Measurements from ENCODE around the gene QRSL1. TPM values are rescaled to one million over a fixed set of nuclear protein-coding genes. Genes with fewer than 3 reads are reported as not detected.

Gene QRSL1, protein sequence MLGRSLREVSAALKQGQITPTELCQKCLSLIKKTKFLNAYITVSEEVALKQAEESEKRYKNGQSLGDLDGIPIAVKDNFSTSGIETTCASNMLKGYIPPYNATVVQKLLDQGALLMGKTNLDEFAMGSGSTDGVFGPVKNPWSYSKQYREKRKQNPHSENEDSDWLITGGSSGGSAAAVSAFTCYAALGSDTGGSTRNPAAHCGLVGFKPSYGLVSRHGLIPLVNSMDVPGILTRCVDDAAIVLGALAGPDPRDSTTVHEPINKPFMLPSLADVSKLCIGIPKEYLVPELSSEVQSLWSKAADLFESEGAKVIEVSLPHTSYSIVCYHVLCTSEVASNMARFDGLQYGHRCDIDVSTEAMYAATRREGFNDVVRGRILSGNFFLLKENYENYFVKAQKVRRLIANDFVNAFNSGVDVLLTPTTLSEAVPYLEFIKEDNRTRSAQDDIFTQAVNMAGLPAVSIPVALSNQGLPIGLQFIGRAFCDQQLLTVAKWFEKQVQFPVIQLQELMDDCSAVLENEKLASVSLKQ
- total RNA-seq (2013; cell fraction: nucleolus; rRNA removed) = 26.1 and 28.1 TPM in 2 replicates
- total RNA-seq (2014; rRNA removed) = 14.5 and 17.7 TPM in 2 replicates
- 22.2 and 23.5 TPM in 2 replicates for total RNA-seq (2014; rRNA removed; fragmentation: Illumina TruSeq; extraction: Trizol)
- total RNA-seq (2021) = 13.5 and 15.8 TPM in 2 replicates
- 8.8 TPM for polyA plus RNA-seq (2011; ENCODE audit: low read depth)
- polyA plus RNA-seq (2011; rRNA removed) = 14.6 and 16.0 TPM in 2 replicates
- 6.8 and 7.1 TPM in 2 replicates for polyA plus RNA-seq (2011; cell fraction: cytosol; rRNA removed)
- 6.9 and 7.2 TPM in 2 replicates for polyA plus RNA-seq (2011; cell fraction: nucleus; rRNA removed)
- 7.6 and 8.1 TPM in 2 replicates for polyA plus RNA-seq (2012)
- 19.7 and 22.5 TPM in 2 replicates for polyA plus RNA-seq (2014; fragmentation: Illumina TruSeq; extraction: Trizol)
- 10 to 100 TPM; 11.9 to 15.1 TPM for polyA plus RNA-seq (2014; fragmentation: Nextera tagmentation; extraction: Ambion mirVana)
- 11.9 and 15.1 TPM in 2 replicates for polyA plus RNA-seq (2014; rRNA removed)
- polyA plus RNA-seq (2016; fragmentation: Nextera tagmentation; extraction: Ambion mirVana) = 10 to 100 TPM; 19.5 to 21.1 TPM
- polyA minus RNA-seq (2011; rRNA and poly(A)+ RNA removed) = 10.2 and 15.4 TPM in 2 replicates
- 4.9 and 5.7 TPM in 2 replicates for polyA minus RNA-seq (2011; cell fraction: cytosol; rRNA and poly(A)+ RNA removed)
- 5.8 and 10.7 TPM in 2 replicates for polyA minus RNA-seq (2011; cell fraction: nucleus; rRNA and poly(A)+ RNA removed)
- percentile 73 among the genes with signal in this experiment for Bru-seq, nascent RNA
- BruChase-seq, experiment 1, labeled RNA remaining after a 6-hour chase = percentile 65 among the genes with signal in this experiment
- percentile 65 among the genes with signal in this experiment for BruChase-seq, experiment 2, labeled RNA remaining after a 2-hour chase
- long read RNA-seq, experiment 1, full-length matches to known transcripts = 14 of 17 reads
- long read RNA-seq, experiment 1, partial matches to known transcripts = 2 of 17 reads
- long read RNA-seq, experiment 1, other reads (novel, unspliced or antisense) = 1 of 17 reads
- long read RNA-seq, experiment 2, full-length matches to known transcripts = 226 of 265 reads
- long read RNA-seq, experiment 2, partial matches to known transcripts = 24 of 265 reads
- long read RNA-seq, experiment 2, other reads (novel, unspliced or antisense) = 15 of 265 reads

DNA sequence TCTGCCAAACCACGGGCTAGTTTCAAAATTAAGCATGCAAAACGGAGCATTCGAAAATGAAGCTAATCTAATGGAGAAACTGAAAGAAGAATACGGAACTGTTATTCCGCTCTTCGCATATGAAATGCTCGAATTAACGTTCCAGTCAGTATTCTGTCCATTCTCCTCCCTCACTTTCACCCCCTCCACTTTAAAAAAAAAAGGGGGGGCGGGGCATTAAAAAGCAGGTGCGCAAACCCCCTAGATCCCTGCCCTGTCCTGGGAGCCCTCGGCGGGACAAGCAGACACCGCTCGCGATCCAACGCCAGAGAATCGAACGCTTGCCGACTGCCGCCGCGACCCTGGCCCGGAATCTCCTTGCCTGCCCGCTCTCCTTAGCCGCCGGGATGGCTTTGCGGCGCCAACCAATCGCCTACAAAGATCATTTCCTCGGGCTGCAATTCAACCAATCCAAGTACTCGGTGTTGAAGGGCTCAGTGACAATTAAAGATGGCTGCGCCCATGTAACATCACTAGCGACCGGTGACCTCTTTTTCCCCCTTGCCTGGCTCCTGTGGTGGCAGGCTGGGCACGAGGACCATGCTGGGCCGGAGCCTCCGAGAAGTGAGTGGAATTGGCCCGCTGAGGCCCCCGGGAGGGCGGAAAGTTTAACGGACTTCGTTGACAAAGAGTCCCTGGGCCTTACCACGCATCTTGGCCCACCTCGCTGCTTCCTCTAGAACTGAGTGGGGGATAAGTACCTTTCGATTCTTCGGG lies at the start of gene QRSL1, which contains the start of gene RTN4IP1:
TSS of gene QRSL1 (plus strand) at position 476 of the 756 bp plus-strand sequence. CDS start at position 580, 104 bp downstream.
TSS of gene RTN4IP1 (minus strand) at position 396 of the 756 bp plus-strand sequence. CDS start 477 bp downstream, outside the sequence.
- peak; percentile 88 for DNase-seq (ENCODE audit: low read depth, low spot score)
- H3K9me3 ChIP-seq (replicated peaks; ENCODE audit: control insufficient read depth, insufficient read depth, low read length) = no peaks in the 10 kb centered on the region
- peak; percentile 92 for FAIRE-seq
- RAD21 ChIA-PET (ENCODE audit: unreplicated experiment) = interaction anchor here (1.0 to 1.4 kb wide), 5 partner anchors 9 to 350 kb away, joined by 3 read pairs; no protein-coding TSS in a partner anchor
- in situ Hi-C loops (cut with MboI) = no loop called here
- peak within 1 kb of the TSS; percentile 81 for H3K27ac ChIP-seq (ENCODE audit: control insufficient read depth, insufficient read depth)
- ATAC-seq = peak; percentile 89
- peaks cover 16% of the 10 kb centered on the region; the same call in 1 of the 2 replicates for H3K4me1 ChIP-seq (ENCODE audit: control insufficient read depth, insufficient read depth, low read length)
- H3K27me3 ChIP-seq (replicated peaks in 1 of 2; ENCODE audit: control insufficient read depth in 2 of 2, insufficient read depth in 2 of 2, low read length in 1 of 2) = no peaks in the 10 kb centered on the region
- H2AFZ ChIP-seq (ENCODE audit: control insufficient read depth, low read depth, low read length) = peak within 1 kb of the TSS; percentile 71
- TSS peak; percentile 97 for BruUV-seq (replicated peaks)
- SMC1A ChIA-PET (ENCODE audit: uncharacterized antibody, unreplicated experiment) = interaction anchor here (0.6 to 1.8 kb wide), 8 partner anchors 8 to 216 kb away, joined by 3 to 12 read pairs (median 4); no protein-coding TSS in a partner anchor
- no peaks in the 10 kb centered on the region for H3K36me3 ChIP-seq (ENCODE audit: control insufficient read depth in 2 of 2, insufficient read depth in 2 of 2, low read length in 1 of 2)
- CTCF ChIA-PET = interaction anchor here (1.6 to 2.3 kb wide), 4 partner anchors 8 to 21 kb away, joined by 4 to 7 read pairs (median 6); no protein-coding TSS in a partner anchor
- H4K20me1 ChIP-seq (ENCODE audit: control insufficient read depth, insufficient read depth) = no peaks in the 10 kb centered on the region
- peaks cover 48% of the 10 kb centered on the region for H3K79me2 ChIP-seq (ENCODE audit: control insufficient read depth, insufficient read depth, low read length)
- H3K4me3 ChIP-seq = peak within 1 kb of the TSS; percentile 95
- intact Hi-C loops (cut with micrococcal nuclease; ENCODE audit: unreplicated experiment) = loop anchor here (2.0 kb wide), 2 partner anchors 16 to 108 kb away; no protein-coding TSS in a partner anchor
- POLR2A ChIA-PET = interaction anchor here (0.7 to 1.3 kb wide), 3 partner anchors 9 to 19 kb away, joined by 3 to 4 read pairs (median 3); no protein-coding TSS in a partner anchor
- H3K4me2 ChIP-seq (ENCODE audit: control insufficient read depth, insufficient read depth) = peak within 1 kb of the TSS; percentile 71
- 1% methylated on average over 46 of the region's 46 CpGs for WGBS (ENCODE audit: insufficient coverage, insufficient replicate concordance, low lambda C conversion rate, missing lambda C conversion rate)
- H3K9ac ChIP-seq (ENCODE audit: control insufficient read depth, insufficient read depth, low read length) = peak within 1 kb of the TSS; percentile 86
- TF ChIP-seq IKZF1 (conservative IDR thresholded peaks at IDR 0.05) = peak; percentile 61
- TF ChIP-seq FOS (IDR thresholded peaks at IDR 0.05; ENCODE audit: borderline replicate concordance, extremely low read depth, insufficient read length) = peak; percentile 74
- peak; percentile 49 for TF ChIP-seq NFIC (IDR thresholded peaks at IDR 0.05; ENCODE audit: low read depth, low read length)
- TF ChIP-seq POLR2AphosphoS5 (IDR thresholded peaks at IDR 0.05; ENCODE audit: low read length) = peak; percentile 65; the same call in 1 of the 2 replicates
- TF ChIP-seq ESRRA (IDR thresholded peaks at IDR 0.05; ENCODE audit: low read length) = no peak
- TF ChIP-seq, protein P1, sequence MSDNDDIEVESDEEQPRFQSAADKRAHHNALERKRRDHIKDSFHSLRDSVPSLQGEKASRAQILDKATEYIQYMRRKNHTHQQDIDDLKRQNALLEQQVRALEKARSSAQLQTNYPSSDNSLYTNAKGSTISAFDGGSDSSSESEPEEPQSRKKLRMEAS (IDR thresholded peaks at IDR 0.05; ENCODE audit: low read depth, low read length) = peak; percentile 74
- TF ChIP-seq TCF3 (IDR thresholded peaks at IDR 0.05; ENCODE audit: borderline replicate concordance, insufficient read depth, low read depth, low read length) = 0 out of 2 replicates have a peak, but pooled peaks have one; percentile 48
- peak; percentile 62; the same call in 1 of the 2 replicates for TF ChIP-seq TAF1 (IDR thresholded peaks at IDR 0.05; ENCODE audit: borderline replicate concordance, low read depth, low read length)
- peak; percentile 89 for TF ChIP-seq CHD2 (IDR thresholded peaks at IDR 0.05; ENCODE audit: borderline replicate concordance, low read depth, low read length)
- TF ChIP-seq, protein P2, sequence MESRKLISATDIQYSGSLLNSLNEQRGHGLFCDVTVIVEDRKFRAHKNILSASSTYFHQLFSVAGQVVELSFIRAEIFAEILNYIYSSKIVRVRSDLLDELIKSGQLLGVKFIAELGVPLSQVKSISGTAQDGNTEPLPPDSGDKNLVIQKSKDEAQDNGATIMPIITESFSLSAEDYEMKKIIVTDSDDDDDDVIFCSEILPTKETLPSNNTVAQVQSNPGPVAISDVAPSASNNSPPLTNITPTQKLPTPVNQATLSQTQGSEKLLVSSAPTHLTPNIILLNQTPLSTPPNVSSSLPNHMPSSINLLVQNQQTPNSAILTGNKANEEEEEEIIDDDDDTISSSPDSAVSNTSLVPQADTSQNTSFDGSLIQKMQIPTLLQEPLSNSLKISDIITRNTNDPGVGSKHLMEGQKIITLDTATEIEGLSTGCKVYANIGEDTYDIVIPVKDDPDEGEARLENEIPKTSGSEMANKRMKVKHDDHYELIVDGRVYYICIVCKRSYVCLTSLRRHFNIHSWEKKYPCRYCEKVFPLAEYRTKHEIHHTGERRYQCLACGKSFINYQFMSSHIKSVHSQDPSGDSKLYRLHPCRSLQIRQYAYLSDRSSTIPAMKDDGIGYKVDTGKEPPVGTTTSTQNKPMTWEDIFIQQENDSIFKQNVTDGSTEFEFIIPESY (IDR thresholded peaks at IDR 0.05) = no peak
- TF ChIP-seq, protein P3, sequence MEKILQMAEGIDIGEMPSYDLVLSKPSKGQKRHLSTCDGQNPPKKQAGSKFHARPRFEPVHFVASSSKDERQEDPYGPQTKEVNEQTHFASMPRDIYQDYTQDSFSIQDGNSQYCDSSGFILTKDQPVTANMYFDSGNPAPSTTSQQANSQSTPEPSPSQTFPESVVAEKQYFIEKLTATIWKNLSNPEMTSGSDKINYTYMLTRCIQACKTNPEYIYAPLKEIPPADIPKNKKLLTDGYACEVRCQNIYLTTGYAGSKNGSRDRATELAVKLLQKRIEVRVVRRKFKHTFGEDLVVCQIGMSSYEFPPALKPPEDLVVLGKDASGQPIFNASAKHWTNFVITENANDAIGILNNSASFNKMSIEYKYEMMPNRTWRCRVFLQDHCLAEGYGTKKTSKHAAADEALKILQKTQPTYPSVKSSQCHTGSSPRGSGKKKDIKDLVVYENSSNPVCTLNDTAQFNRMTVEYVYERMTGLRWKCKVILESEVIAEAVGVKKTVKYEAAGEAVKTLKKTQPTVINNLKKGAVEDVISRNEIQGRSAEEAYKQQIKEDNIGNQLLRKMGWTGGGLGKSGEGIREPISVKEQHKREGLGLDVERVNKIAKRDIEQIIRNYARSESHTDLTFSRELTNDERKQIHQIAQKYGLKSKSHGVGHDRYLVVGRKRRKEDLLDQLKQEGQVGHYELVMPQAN (conservative IDR thresholded peaks at IDR 0.05) = peak; percentile 95

All from GM12878 (cell line).